Measurements from ENCODE around the gene HES5. TPM values are rescaled to one million over a fixed set of nuclear protein-coding genes. Genes with fewer than 3 reads are reported as not detected.

The HES5 gene
- total and polyA plus RNA-seq, 2 donors (not counting 3 experiments of a cell fraction or from before 2014, with no cell fraction given), result 0.07 TPM; not detected in 1

DNA sequence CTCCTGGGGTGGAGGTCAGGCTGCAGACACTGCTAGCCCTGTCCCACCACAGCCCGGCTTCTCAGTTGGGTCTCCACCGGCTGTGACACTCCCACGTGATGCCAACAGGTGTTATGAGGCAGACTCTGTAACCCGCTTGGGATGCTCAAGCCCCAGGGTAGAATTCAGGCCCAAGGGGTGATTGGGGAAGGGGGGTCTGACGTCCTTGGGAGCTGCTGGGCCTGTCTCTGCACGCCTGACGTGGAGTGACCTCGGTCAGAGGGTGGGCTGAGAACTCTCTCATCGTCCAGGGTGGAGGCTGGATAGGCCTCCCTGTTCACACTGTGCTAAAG is 7.7 kb upstream of the HES5 start:
- CTCF ChIA-PET, result no interaction called here
- no peak for FAIRE-seq
- intact Hi-C loops (cut with micrococcal nuclease), result no loop called here

DNA sequence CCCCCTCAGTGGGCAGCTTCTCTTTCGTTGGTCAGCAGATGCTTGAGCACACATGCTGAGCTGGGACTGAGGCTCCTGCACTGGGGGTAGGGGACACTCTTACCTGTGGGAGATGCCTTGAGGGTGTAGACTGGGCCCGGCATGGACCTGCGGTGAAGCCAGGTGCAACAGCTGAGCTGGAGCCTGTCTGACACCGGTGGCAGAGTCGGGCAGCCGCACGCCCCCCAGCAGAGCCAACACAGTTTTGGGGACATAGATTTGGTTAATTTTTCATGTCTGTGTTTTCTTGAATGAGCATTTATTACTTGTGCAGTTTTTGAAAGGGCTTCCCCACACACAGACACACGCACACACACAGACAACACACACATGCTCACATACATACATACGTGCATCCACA is 5.9 kb upstream of the HES5 start:
- CTCF ChIA-PET, result interaction anchor here (0.6 kb wide), 1 partner anchor 154 kb away, joined by 6 read pairs; no protein-coding TSS in a partner anchor
- H3K4me3 ChIP-seq (replicated peaks in 1 of 3; ENCODE audit: insufficient read depth in 1 of 3, low read depth in 1 of 3, low read length in 3 of 3), result no peak overlapping the region
- TF ChIP-seq, protein P1, sequence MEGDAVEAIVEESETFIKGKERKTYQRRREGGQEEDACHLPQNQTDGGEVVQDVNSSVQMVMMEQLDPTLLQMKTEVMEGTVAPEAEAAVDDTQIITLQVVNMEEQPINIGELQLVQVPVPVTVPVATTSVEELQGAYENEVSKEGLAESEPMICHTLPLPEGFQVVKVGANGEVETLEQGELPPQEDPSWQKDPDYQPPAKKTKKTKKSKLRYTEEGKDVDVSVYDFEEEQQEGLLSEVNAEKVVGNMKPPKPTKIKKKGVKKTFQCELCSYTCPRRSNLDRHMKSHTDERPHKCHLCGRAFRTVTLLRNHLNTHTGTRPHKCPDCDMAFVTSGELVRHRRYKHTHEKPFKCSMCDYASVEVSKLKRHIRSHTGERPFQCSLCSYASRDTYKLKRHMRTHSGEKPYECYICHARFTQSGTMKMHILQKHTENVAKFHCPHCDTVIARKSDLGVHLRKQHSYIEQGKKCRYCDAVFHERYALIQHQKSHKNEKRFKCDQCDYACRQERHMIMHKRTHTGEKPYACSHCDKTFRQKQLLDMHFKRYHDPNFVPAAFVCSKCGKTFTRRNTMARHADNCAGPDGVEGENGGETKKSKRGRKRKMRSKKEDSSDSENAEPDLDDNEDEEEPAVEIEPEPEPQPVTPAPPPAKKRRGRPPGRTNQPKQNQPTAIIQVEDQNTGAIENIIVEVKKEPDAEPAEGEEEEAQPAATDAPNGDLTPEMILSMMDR (IDR thresholded peaks at IDR 0.05; ENCODE audit: extremely low read depth in 1 of 2, insufficient read depth in 1 of 2, low read depth in 1 of 2, low read length in 2 of 2), result no peak
- TF ChIP-seq POLR2A (IDR thresholded peaks at IDR 0.05; ENCODE audit: low read depth, low read length) (no peak), POLR2AphosphoS5 (IDR thresholded peaks at IDR 0.05; ENCODE audit: insufficient read depth, low read depth, low read length) (no peak), FOS (IDR thresholded peaks at IDR 0.05; ENCODE audit: borderline replicate concordance, insufficient read depth, low read length) (no peak), MYC (IDR thresholded peaks at IDR 0.05; ENCODE audit: low read depth, low read length) (no peak), EZH2 (IDR thresholded peaks at IDR 0.05; ENCODE audit: borderline replicate concordance, low read depth, low read length, severe bottlenecking) (no peak), MAX (IDR thresholded peaks at IDR 0.05; ENCODE audit: insufficient read depth, insufficient read length) (no peak), JUN (IDR thresholded peaks at IDR 0.05; ENCODE audit: borderline replicate concordance, insufficient read depth, insufficient read length, low read depth) (no peak), GATA2 (IDR thresholded peaks at IDR 0.05; ENCODE audit: insufficient read depth, insufficient read length, low read depth, low read length) (no peak)
- no peak for DNase-seq (ENCODE audit: low read depth, low spot score)
- no peaks in the 10 kb centered on the region for H3K36me3 ChIP-seq (ENCODE audit: control insufficient read depth in 2 of 2, extremely low read depth in 1 of 2, insufficient read depth in 2 of 2, low read length in 2 of 2)
- dilution Hi-C loops (cut with MboI; ENCODE audit: extremely low pct_ligation_motif_present, low sequenced_read_pairs) (no loop called here), intact Hi-C loops (cut with micrococcal nuclease) (no loop called here)
- BruUV-seq (replicated peaks), result no TSS peak
- POLR2A ChIA-PET, result no interaction called here
- no peaks in the 10 kb centered on the region for H3K9me1 ChIP-seq (replicated peaks; ENCODE audit: control insufficient read depth, extremely low read depth, insufficient read depth, low read length)
- H2AFZ ChIP-seq (ENCODE audit: low read depth, low read length), result no peak overlapping the region
- no peak overlapping the region for H3K9ac ChIP-seq (replicated peaks; ENCODE audit: extremely low read depth, insufficient read depth, low read length)
- no peak overlapping the region for H3K27ac ChIP-seq (ENCODE audit: insufficient read depth, low read depth, low read length)
- no peak for FAIRE-seq
- H3K4me2 ChIP-seq (ENCODE audit: insufficient read depth, low read length), result no peak overlapping the region
- no peaks in the 10 kb centered on the region for H4K20me1 ChIP-seq (replicated peaks; ENCODE audit: control insufficient read depth, extremely low read depth, insufficient read depth, low read length)
- no peaks in the 10 kb centered on the region for H3K79me2 ChIP-seq (ENCODE audit: control insufficient read depth, insufficient read depth, low read length)
- H3K9me3 ChIP-seq (replicated peaks; ENCODE audit: control insufficient read depth, insufficient read depth, low read length), result no peaks in the 10 kb centered on the region
- peaks cover 0 to 8% of the 10 kb centered on the region in 2 experiments for H3K27me3 ChIP-seq (ENCODE audit: control insufficient read depth in 2 of 2, insufficient read depth in 2 of 2, low read length in 2 of 2)
- no peaks in the 10 kb centered on the region for H3K4me1 ChIP-seq (ENCODE audit: control insufficient read depth, extremely low read depth, insufficient read depth, low read length)

More for the DNA sequence above, 7.7 kb upstream of the HES5 start:
- no TSS peak for BruUV-seq (replicated peaks)
- TF ChIP-seq FOS (IDR thresholded peaks at IDR 0.05; ENCODE audit: borderline replicate concordance, insufficient read depth, low read length) (no peak), POLR2AphosphoS5 (IDR thresholded peaks at IDR 0.05; ENCODE audit: insufficient read depth, low read depth, low read length) (no peak)
- H3K79me2 ChIP-seq (ENCODE audit: control insufficient read depth, insufficient read depth, low read length), result no peaks in the 10 kb centered on the region
- dilution Hi-C loops (cut with MboI; ENCODE audit: extremely low pct_ligation_motif_present, low sequenced_read_pairs), result no loop called here
- no peak overlapping the region for H3K9ac ChIP-seq (replicated peaks; ENCODE audit: extremely low read depth, insufficient read depth, low read length)
- no peaks in the 10 kb centered on the region for H3K36me3 ChIP-seq (ENCODE audit: control insufficient read depth in 2 of 2, extremely low read depth in 1 of 2, insufficient read depth in 2 of 2, low read length in 2 of 2)
- H3K4me1 ChIP-seq (ENCODE audit: control insufficient read depth, extremely low read depth, insufficient read depth, low read length), result no peaks in the 10 kb centered on the region
- peaks cover 0 to 1% of the 10 kb centered on the region in 2 experiments for H3K27me3 ChIP-seq (ENCODE audit: control insufficient read depth in 2 of 2, insufficient read depth in 2 of 2, low read length in 2 of 2)
- H4K20me1 ChIP-seq (replicated peaks; ENCODE audit: control insufficient read depth, extremely low read depth, insufficient read depth, low read length), result no peaks in the 10 kb centered on the region
- no peak overlapping the region for H3K27ac ChIP-seq (ENCODE audit: insufficient read depth, low read depth, low read length)
- H3K9me3 ChIP-seq (replicated peaks; ENCODE audit: control insufficient read depth, insufficient read depth, low read length), result no peaks in the 10 kb centered on the region
- POLR2A ChIA-PET, result no interaction called here
- no peak overlapping the region for H2AFZ ChIP-seq (ENCODE audit: low read depth, low read length)
- DNase-seq (ENCODE audit: low read depth, low spot score), result no peak
- H3K9me1 ChIP-seq (replicated peaks; ENCODE audit: control insufficient read depth, extremely low read depth, insufficient read depth, low read length), result no peaks in the 10 kb centered on the region
- H3K4me2 ChIP-seq (ENCODE audit: insufficient read depth, low read length), result no peak overlapping the region
- no peak overlapping the region for H3K4me3 ChIP-seq (replicated peaks in 1 of 3; ENCODE audit: insufficient read depth in 1 of 3, low read depth in 1 of 3, low read length in 3 of 3)

All from endothelial cell of umbilical vein (primary cell).